H1 (cell line): ENCODE measurements around the gene TNFAIP1.

ENCODE experiments used
- EGR1 ChIP-seq: IDR thresholded peaks from 2 replicates; pipeline ENCODE4 v1.6.1; 2011; ENCODE audit warnings: low read depth, low read length, borderline replicate concordance
- YY1 ChIP-seq: IDR thresholded peaks from 2 replicates; pipeline ENCODE4 v1.6.1; 2011; ENCODE audit warnings: low read depth, mild to moderate bottlenecking, low read length
- ZNF274 ChIP-seq: IDR thresholded peaks from 2 replicates; pipeline ENCODE4 v1.7.0; 2012; ENCODE audit warnings: low read length, borderline replicate concordance; ENCODE audit errors: extremely low read depth
- TF ChIP-seq, protein P1 (sequence below), 3 experiments: IDR thresholded peaks; 1 replicate in 2 of 3; 2 replicates in 1 of 3; pipeline versions ENCODE4 v1.5.1 to v1.6.1; 2011; ENCODE audit warnings: low read length in 3 of 3, mild to moderate bottlenecking in 3 of 3, inconsistent platforms in 2 of 3, low read depth in 1 of 3, moderate library complexity in 1 of 3; ENCODE audit not compliant: insufficient read depth in 1 of 3; ENCODE audit errors: control extremely low read depth in 1 of 3

- TF ChIP-seq ZNF274 = no peak
- TF ChIP-seq, protein P1, sequence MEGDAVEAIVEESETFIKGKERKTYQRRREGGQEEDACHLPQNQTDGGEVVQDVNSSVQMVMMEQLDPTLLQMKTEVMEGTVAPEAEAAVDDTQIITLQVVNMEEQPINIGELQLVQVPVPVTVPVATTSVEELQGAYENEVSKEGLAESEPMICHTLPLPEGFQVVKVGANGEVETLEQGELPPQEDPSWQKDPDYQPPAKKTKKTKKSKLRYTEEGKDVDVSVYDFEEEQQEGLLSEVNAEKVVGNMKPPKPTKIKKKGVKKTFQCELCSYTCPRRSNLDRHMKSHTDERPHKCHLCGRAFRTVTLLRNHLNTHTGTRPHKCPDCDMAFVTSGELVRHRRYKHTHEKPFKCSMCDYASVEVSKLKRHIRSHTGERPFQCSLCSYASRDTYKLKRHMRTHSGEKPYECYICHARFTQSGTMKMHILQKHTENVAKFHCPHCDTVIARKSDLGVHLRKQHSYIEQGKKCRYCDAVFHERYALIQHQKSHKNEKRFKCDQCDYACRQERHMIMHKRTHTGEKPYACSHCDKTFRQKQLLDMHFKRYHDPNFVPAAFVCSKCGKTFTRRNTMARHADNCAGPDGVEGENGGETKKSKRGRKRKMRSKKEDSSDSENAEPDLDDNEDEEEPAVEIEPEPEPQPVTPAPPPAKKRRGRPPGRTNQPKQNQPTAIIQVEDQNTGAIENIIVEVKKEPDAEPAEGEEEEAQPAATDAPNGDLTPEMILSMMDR (IDR thresholded peaks at IDR 0.05; ENCODE audit: control extremely low read depth in 1 of 3, insufficient read depth in 1 of 3, low read depth in 1 of 3, low read length in 3 of 3) = no peak
- no peak for TF ChIP-seq EGR1
- TF ChIP-seq YY1 = no peak
Measured at GRCh38 chr17:28372203-28372944, 36.8 kb downstream of the TNFAIP1 start.
